Left hindlimb (tissue), 1 donor: ENCODE data around the gene GGTA1.
"Not testable (repeated sequence)": the region's sequence is repeated elsewhere in the genome, so short reads cannot be mapped to it uniquely, and the experiment has no call there.

Source experiments
- DNase-seq: peaks from one replicate; pipeline ENCODE4 v3.0.0-alpha.2; 2018

GGTA1 gene

DNA sequence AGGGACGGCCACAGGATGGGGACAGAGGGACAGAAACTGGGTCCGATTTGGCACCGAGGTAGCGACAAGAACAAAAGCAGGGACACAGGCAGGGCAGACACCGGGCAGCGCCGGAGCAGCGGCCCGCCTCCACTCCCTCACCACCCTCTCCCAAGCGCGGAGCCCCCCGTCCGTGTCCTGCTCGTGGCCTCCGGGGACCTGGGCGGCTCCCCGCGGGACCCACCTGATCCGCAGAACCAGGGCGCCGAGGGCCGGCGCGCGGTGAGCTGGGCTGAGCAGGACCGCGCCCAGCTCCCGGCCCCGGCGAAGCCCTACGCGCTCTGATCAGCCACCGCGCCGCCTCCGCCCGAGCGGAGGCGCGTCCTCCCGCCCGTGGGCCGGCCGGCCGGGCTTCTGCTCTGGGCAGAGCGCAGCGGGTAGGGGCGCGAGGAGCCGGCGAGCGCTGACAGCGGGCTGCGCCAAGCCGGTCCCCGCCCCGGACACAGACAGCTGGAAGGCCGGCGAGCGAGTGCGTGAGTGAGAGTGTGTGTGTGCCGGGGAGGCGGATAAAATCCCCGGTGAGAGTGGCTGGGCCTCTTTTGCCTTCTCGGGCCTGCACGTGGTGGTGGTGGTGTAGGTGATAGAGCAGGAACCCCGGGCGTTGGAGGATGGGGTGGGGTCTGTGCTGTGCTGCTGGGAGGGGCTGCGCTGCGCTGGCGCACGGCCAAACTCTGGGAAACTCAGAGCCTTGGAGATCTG is at the start of gene GGTA1:
Gene GGTA1 (minus strand): TSS at position 418 of the 738 bp plus-strand sequence. CDS start 31,922 bp downstream, outside the sequence.
- DNase-seq = peak; percentile 84

DNA sequence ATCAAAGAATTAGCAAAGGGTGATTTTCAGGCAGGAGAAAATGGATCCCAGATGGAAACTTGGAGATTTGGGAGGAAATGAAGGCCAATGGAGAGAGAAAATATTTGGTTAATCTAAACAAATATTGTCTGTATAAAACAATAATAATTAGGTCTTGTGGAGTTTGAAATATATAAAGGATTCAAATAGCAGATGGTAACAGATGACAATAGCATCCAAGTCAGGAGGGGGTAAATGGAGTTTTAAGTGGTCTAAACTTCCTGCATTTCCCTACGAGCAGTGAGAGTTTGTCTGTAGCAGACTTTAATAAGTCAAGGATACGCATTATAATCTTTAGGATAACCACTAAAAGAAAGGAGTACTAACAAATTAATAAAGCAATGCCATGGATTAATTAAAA is 49.0 kb upstream of the GGTA1 start:
- no peak for DNase-seq

- peak; percentile 96 for DNase-seq
Measured at GRCh38 chr9:121545875-121546423, 46.3 kb upstream of the GGTA1 start.

DNA sequence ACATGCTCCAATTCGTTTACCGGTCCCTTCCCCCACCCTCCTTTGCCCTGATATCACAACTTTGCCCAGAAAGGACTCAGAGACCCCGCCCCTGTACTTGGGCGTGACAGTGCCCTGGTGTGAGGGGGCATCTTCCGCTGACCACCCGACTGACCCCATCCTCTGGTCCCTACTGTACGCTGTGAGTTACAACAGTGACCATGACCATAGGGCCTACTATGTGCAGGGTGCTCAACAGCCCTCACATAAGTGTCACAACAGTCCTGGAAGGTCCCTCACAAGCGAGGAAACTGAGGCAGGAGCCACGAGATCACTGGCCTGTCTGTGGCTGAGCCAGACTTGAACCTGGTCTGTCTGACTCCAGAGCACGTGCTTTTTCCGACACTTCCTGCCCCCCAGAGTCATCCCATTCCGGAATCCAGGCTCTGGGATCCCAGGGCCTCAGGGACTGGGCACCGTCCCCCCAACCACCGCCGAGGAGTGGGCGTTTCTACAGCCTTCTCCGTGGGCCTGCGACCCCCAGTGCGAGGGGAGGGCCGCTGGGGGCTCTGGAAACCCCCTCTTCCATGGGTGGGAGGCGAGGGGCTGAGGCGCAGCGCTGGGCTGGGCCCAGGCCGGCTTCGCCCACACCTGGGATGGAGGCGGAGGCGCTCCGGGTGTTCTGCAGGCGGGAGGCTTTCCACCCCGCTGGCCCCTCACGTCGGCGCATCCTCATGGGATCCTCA is 45.7 kb upstream of the GGTA1 start:
- no peak for DNase-seq

DNA sequence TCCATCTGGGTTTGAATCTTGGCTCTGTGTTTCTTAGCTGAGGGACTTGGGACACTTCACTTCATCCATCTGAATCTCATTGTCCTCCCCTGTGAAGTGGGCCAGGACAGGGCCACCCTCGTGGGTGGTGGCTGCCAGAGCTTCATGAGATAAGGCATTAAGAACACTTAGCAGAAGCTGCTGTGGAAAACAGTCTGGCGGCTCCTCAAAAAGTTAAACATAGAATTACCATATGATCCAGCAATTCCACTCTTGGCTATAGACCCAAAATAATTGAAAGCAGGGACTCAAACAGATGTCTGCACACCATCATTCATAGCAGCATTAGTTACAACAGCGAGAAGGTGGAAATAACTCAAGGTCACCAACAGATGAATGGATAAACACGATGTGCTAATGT is 42.4 kb upstream of the GGTA1 start:
- no peak for DNase-seq

DNA sequence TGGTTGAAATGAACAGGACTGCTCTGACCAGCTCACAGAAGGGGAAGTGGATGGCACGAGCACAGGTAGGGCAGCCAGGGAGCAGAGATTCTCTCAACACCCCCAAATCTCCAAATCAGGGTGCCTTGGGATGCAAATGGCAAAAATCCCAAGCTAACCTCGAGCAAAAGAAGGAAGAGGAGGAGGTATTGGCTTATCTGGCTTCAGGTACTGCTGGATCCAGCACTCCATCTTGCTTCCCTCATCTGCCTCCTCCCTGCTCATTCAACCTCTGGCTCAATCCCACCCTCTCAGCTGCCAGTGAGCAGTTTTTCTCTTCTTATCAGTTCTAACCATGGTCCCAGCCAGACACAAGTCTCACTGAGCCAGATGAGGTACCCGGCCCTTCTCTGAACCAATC is 41.6 kb upstream of the GGTA1 start:
- no peak for DNase-seq

DNA sequence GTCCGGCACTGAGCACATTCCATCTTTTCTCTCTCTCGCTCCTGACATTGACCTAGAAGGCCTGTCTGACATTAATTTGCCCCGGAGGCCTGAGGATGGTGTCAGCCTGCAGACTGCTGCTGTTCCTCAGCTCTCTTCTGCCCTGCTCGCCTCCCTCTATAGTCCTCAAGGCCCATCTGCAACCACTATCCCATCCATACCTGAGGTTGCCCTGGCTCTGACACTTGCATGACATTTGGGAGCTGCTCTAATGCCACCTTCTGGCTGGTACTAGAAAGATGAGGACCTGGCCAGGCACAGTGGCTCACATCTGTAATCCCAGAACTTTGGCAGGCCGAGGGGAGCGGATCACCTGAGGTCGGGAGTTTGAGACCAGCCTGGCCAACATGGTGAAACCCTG is 38.6 kb upstream of the GGTA1 start:
- DNase-seq = no peak

GRCh38 chr9:121537283-121537682 is 37.6 kb upstream of the GGTA1 start:
- DNase-seq = no peak

- no peak for DNase-seq
Measured at GRCh38 chr9:121532881-121533280, 33.2 kb upstream of the GGTA1 start.

- DNase-seq = peak; percentile 93
Measured at GRCh38 chr9:121529237-121529987, 29.8 kb upstream of the GGTA1 start.

DNA sequence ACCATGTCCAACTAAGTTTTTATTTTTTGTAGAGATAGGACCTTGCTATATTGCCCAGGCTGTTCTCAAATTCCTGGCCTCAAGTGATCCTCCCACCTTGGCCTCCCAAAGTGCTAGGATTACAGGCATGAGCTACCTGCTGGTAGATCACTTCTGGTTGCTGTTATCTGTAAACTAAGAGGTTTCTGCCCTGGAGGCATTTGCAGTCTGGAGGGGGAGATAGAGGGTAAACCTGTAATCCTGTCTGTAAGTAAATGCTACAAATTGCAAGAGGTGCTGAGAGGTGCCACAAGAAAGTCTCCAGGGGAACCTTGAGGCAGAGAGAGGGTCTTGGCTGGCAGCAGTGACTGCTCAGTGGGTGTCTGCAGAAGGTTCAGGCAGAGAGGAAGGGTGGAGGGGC is 29.0 kb upstream of the GGTA1 start:
- no peak for DNase-seq

- DNase-seq = no peak
Measured at GRCh38 chr9:121527371-121527770, 27.7 kb upstream of the GGTA1 start.

GRCh38 chr9:121519688-121520087 is 20.0 kb upstream of the GGTA1 start:
- not testable (repeated sequence) for DNase-seq

- no peak for DNase-seq
Measured at GRCh38 chr9:121518634-121519033, 19.0 kb upstream of the GGTA1 start.

GRCh38 chr9:121513166-121513565 is 13.5 kb upstream of the GGTA1 start:
- DNase-seq = not testable (repeated sequence)

DNA sequence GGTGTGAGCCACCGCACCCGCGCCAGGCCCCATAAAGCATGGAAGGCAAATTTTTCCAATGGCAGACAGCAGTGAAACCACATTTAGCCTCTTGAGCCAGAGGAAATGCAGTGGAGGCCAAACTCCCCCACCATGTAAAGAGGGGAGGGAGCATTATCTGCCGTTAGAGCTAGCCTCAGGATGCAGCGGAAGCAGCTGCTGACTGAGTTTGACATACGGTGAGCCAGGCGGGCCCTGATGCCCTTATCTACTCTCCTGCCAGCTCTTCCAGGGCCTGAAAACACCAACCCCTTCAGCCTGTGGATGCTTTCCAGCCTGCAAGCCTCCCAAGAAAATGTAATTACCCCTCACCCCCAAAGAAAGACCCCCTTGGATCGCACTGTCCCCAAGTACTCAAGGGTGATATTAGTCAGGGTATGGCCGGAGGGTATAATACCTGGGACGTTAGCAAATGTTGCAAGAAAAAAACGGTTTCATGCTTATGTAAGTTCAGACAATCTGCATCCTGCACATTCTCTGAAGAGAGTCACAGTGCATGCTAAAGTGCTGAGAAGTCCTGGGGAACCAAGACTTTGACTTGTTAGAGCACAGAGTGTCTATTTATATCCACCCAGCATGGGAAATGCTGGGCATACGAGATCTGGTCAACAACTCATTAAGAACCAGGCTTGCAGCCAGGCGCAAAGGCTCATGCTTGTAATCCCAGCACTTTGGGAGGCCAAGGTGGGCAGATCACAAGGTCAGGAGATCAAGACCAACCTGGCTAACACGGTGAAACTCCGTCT is 11.3 kb upstream of the GGTA1 start:
- DNase-seq = no peak

GRCh38 chr9:121509180-121509579 is 9.5 kb upstream of the GGTA1 start:
- no peak for DNase-seq

DNA sequence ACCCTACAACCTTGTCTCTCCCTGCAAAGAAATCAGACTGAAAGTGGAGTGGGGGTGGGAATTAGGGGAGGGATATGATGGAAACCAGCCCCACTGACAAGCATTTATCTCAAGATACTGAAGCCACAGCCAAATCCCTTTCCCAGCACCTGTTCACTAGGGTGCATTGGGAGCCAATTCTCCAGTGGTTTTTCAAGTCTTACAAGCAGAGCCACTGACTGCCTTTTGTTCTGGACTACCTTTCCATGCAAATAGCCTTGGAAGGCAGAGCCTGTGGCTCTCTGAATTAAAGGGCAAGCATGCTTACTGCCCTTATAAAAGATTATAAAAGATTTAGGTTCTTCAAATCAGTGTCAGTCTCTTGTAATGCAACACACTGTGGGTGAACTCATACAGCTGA is 8.8 kb upstream of the GGTA1 start:
- DNase-seq = no peak

GRCh38 chr9:121505903-121506735 is 6.5 kb upstream of the GGTA1 start:
- no peak for DNase-seq

DNA sequence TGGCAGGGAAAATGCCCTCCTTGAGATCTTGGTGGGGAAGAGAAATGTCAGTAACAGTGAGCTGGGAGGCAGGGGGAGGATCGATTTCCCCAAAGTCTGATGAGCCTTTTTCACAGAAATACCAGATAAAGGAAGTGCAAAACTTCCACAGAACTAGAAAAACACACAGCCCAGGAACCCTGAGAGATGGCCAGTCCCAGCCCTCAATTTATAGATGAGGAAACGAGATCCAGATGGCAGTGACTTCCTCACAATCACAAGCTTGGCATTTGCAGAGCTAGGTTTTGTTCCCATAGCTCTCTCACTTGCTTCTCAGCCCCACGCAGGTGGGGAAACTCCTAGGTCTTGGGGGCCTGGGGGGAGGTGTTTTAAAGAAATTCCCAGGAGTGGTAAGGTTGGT is 3.8 kb upstream of the GGTA1 start:
- DNase-seq = no peak

GRCh38 chr9:121500165-121500478 is 478 bp upstream of the GGTA1 start:
- no peak for DNase-seq

- no peak for DNase-seq
Measured at GRCh38 chr9:121499177-121499426, 542 bp downstream of the GGTA1 start.
